ENCODE data around the gene BMAL1. TPM values are rescaled to one million over a fixed set of nuclear protein-coding genes. Genes with fewer than 3 reads are reported as not detected.

Gene BMAL1
- total RNA-seq, 1 donor from 2014 or later, result 21.8 TPM

DNA sequence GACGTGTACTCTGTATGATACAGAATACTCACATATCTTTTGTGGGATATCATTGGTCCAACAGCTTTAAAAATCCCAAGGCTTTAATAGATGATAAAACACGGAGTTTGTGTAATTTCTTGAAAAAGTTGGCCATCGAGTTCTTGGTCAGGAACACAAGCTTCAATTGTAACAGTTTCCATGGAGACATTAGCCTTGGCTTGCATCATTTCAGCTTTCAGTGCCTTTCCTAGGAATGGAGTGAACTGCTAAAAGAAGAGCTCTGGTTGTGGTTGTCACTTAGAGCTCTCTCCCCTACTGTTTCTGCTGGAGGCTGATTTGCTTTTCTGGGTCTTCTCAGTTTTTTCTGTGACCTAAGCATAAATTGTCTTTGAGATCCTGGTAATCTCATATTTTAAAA is 14.2 kb downstream of the BMAL1 start:
- DNase-seq, result no peak

GRCh38 chr11:13292970-13293369 is 15.4 kb downstream of the BMAL1 start:
- no peak for DNase-seq

GRCh38 chr11:13294178-13294577 is 16.6 kb downstream of the BMAL1 start:
- no peak for DNase-seq

- DNase-seq, result no peak
These were observed 17.4 kb downstream of the BMAL1 start for GRCh38 chr11:13294771-13295579.

- DNase-seq, result no peak
These were observed 19.8 kb downstream of the BMAL1 start for GRCh38 chr11:13297308-13297916.

- no peak for DNase-seq
These were observed 20.3 kb downstream of the BMAL1 start for GRCh38 chr11:13297917-13298356.

- DNase-seq, result no peak
These were observed 21.2 kb downstream of the BMAL1 start for GRCh38 chr11:13298765-13299164.

GRCh38 chr11:13301522-13301921 is 23.9 kb downstream of the BMAL1 start:
- DNase-seq, result no peak

- no peak for DNase-seq
These were observed 24.9 kb downstream of the BMAL1 start for GRCh38 chr11:13302420-13302958.

GRCh38 chr11:13303668-13304649 is 26.4 kb downstream of the BMAL1 start:
- no peak for DNase-seq

DNA sequence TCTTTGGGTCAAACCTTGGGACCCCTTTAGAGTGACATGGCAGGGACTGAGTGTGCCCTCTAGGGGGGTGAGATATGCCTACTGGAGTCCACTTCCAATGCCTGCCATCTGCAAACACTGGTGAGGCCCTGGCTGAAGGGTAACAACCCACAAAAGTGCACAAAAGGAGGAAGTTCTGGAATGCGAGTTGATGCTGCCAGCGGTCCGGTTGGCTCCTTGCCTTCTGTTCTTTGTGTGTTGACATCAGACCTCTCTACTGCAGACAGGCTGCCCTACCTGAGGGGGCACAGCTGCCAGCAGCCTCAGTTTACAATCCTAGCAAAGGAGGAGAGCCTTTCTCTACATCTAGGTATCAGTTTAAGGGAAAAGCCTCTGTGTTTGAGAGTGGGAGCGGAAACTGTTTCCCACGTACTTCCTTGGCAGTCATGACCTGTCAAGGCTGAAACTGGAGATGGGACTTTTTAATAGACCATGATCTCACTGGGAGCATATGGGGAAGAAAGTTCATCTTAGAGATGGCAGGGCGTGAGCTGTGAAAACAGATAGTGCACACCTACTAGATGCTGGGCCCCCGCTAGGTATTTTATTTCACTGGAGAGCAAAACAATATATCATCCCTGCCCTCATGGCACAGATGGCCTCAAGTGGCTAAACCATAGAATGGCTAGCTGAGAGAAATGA is 27.2 kb downstream of the BMAL1 start:
- peak; percentile 50 for DNase-seq

DNA sequence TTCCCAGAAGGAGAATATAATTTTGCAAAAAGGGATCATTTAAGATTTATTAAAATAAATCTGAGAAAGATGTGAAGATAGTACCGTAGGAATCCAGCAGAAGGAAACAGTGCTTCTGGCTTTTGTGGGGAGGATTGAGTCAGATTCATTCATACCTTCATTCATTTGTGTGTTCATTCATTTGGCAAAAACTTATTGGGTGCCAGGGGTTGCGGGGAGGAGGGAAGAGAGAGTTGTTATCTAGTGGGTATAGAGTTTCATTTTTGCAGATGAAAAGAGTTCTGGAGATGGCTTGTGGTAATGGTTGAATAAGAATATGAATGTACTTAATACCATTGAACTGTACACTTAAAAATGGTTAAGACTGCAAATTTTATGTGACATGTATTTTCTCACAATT is 31.1 kb downstream of the BMAL1 start:
- DNase-seq, result no peak

DNA sequence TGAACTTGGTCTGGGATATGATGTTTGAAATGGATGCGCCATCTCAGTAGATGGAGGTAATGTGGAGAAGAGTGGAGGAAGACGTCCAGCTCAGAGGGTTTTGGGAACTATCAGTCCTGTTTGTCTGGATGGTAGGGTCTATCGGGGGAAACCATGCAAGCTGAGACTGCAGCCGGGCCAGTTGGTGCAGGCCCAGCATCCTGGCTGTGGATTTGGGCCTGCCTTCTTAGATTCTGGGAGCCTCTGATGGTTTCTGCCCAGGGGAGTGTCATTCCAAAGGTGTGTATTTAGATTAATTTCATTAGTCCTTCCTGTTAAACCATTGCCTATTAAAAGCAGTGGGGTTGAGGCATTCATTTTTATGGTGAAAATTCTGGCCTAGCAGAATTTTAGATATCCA is 31.6 kb downstream of the BMAL1 start:
- DNase-seq, result no peak

- DNase-seq, result peak; percentile 86
These were observed 32.9 kb downstream of the BMAL1 start for GRCh38 chr11:13310443-13310842.

DNA sequence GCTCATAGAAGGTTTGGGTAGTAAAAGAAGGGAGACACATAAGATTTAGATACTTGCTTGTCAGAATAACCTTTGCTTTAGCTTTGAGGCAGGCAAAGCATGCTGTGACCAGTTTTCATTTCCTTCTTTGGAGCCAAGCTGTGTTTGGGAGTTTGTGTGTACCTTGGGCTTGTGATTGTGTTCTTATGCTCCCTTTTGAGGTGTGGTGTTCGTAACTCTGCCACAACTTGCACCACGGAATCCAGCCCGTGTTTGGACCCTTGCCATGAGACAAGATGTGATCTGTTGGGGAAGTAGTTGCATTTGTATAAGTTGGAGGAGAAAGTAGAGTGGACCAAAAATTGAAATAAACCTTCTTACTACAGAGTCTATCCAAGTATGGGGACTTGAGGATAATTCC is 34.0 kb downstream of the BMAL1 start:
- DNase-seq, result peak; percentile 57

- DNase-seq, result no peak
These were observed 35.6 kb downstream of the BMAL1 start for GRCh38 chr11:13313005-13313819.

DNA sequence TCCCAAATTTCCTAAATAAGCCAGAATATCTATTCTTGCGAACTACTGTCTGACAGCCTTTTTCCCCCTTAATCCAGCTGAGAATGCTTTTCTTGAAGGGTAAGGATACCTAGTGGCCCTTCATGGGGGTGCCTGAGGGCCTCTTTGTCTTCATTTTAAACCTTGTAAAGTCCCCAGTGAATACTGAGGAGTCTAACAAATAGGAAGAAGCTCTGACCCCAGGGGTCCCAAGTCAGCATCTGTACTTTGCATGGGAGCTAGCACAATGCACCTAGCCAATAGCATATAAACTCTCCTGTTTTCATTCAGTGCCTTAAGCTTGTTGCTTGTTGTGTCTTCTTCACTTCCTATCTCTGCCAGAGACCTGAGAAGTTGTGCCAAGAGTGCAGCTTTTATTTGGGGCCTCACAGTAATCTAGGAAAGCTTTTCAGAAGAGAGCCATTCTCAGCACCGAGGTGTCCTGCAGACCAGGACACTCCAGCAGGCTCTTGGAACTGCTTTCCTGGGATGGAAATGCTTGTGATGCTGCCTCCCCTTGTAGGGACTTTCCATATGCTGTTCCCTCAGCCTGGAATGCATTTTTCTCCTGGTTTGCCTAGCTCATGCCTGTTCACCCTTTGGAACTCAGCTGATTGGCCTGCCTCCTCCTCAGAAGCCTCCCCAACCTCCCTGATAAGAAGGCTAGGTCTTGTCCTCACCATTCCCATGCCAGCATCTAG is 37.2 kb downstream of the BMAL1 start:
- no peak for DNase-seq

- DNase-seq, result no peak
These were observed 38.2 kb downstream of the BMAL1 start for GRCh38 chr11:13315517-13316432.

GRCh38 chr11:13316528-13316961 is 39.0 kb downstream of the BMAL1 start:
- peak; percentile 44 for DNase-seq

Measured in tongue (tissue), 2 donors.